ENCODE measurements around the gene WDR27.

Gene WDR27

DNA sequence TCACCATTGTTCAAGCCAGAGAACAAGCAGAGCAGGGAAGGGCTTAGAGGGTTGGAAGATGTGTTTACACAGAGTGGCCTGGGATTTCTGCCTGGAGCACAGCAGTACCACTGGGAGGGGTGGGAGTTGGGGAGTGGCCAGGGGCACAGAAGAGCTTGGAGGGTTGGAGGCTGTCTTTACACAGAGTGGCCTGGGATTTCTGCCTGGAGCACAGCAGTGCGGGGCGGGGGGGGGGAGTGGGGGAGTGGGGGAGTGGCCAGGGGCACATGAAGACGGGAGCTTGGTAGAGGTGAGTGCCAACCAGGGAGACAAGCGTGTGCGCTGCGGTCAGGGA lies 50.9 kb downstream of the WDR27 start:
- no peaks in the 10 kb centered on the region for H4K20me1 ChIP-seq (ENCODE audit: insufficient read depth, low read length)
- H2AFZ ChIP-seq (ENCODE audit: low read length) = no peak overlapping the region
- H3K9ac ChIP-seq (ENCODE audit: low read length) = no peak overlapping the region
- no peaks in the 10 kb centered on the region for H3K79me2 ChIP-seq (ENCODE audit: insufficient read depth, low read length)
- no peaks in the 10 kb centered on the region for H3K4me1 ChIP-seq (ENCODE audit: insufficient read depth, low read length, severe bottlenecking)
- no peak overlapping the region for H3K27ac ChIP-seq (ENCODE audit: low read depth, low read length, poor library complexity, severe bottlenecking)
- no peaks in the 10 kb centered on the region for H3F3A ChIP-seq (ENCODE audit: insufficient read depth, low read length)
- H3K4me3 ChIP-seq (ENCODE audit: low read depth, low read length, poor library complexity, severe bottlenecking) = no peak overlapping the region
- no peaks in the 10 kb centered on the region for H3K9me2 ChIP-seq (ENCODE audit: low read depth, low read length)
- H3K27me3 ChIP-seq (ENCODE audit: insufficient read depth, low read length) = no peaks in the 10 kb centered on the region
- no peak overlapping the region for H3K4me2 ChIP-seq (ENCODE audit: low read length)
- peaks cover 34% of the 10 kb centered on the region for H3K36me3 ChIP-seq (ENCODE audit: insufficient read depth, low read length)
- H3K9me3 ChIP-seq (ENCODE audit: low read length) = peaks cover 2% of the 10 kb centered on the region
- TF ChIP-seq, protein P1, sequence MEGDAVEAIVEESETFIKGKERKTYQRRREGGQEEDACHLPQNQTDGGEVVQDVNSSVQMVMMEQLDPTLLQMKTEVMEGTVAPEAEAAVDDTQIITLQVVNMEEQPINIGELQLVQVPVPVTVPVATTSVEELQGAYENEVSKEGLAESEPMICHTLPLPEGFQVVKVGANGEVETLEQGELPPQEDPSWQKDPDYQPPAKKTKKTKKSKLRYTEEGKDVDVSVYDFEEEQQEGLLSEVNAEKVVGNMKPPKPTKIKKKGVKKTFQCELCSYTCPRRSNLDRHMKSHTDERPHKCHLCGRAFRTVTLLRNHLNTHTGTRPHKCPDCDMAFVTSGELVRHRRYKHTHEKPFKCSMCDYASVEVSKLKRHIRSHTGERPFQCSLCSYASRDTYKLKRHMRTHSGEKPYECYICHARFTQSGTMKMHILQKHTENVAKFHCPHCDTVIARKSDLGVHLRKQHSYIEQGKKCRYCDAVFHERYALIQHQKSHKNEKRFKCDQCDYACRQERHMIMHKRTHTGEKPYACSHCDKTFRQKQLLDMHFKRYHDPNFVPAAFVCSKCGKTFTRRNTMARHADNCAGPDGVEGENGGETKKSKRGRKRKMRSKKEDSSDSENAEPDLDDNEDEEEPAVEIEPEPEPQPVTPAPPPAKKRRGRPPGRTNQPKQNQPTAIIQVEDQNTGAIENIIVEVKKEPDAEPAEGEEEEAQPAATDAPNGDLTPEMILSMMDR (IDR thresholded peaks at IDR 0.05; ENCODE audit: low read length) = no peak
- no peak for TF ChIP-seq EZH2 (IDR thresholded peaks at IDR 0.05; ENCODE audit: borderline replicate concordance, low read length)

DNA sequence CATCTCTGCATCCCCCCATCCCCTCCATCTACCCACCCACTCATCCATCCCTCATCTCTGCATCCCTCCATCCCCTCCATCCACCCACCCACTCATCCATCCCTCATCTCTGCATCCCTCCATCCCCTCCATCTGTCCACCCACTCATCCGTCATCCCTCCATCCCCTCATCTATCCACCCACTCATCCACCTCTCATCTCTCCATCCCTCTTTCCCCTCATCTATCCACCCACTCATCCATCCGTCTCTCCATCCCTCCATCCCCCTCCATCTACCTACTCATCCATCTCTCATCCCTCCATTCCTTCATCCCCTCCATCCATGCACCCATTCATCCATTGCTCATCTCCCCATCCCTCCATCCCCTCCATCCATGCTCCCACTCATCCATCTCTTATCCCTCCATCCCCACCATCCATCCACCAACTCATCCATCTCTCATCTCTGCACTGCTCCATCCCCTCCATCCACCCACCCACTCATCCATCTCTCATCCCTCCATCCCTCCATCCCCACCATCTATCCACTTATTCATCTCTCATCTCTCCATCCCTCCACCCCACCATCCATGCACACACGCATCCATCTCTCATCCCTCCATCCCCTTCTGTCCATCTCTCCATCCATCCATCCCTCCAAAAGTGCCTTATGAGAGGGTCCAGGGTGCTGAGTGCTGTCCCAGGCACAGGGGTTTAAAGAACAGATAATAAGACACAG lies 51.4 kb downstream of the WDR27 start:
- peaks cover 29% of the 10 kb centered on the region for H3K36me3 ChIP-seq (ENCODE audit: insufficient read depth, low read length)
- TF ChIP-seq EZH2 (IDR thresholded peaks at IDR 0.05; ENCODE audit: borderline replicate concordance, low read length) = no peak
- TF ChIP-seq, protein P1 (IDR thresholded peaks at IDR 0.05; ENCODE audit: low read length) = no peak
- no peaks in the 10 kb centered on the region for H4K20me1 ChIP-seq (ENCODE audit: insufficient read depth, low read length)
- peaks cover 2% of the 10 kb centered on the region; the same call in 1 of the 2 replicates for H3K9me3 ChIP-seq (ENCODE audit: low read length)
- H3K4me2 ChIP-seq (ENCODE audit: low read length) = no peak overlapping the region
- H3F3A ChIP-seq (ENCODE audit: insufficient read depth, low read length) = no peaks in the 10 kb centered on the region
- H3K79me2 ChIP-seq (ENCODE audit: insufficient read depth, low read length) = no peaks in the 10 kb centered on the region
- no peaks in the 10 kb centered on the region for H3K9me2 ChIP-seq (ENCODE audit: low read depth, low read length)
- H3K4me1 ChIP-seq (ENCODE audit: insufficient read depth, low read length, severe bottlenecking) = no peaks in the 10 kb centered on the region
- no peak overlapping the region for H3K27ac ChIP-seq (ENCODE audit: low read depth, low read length, poor library complexity, severe bottlenecking)
- no peak overlapping the region for H2AFZ ChIP-seq (ENCODE audit: low read length)
- H3K4me3 ChIP-seq (ENCODE audit: low read depth, low read length, poor library complexity, severe bottlenecking) = no peak overlapping the region
- no peak overlapping the region for H3K9ac ChIP-seq (ENCODE audit: low read length)
- H3K27me3 ChIP-seq (ENCODE audit: insufficient read depth, low read length) = no peaks in the 10 kb centered on the region

DNA sequence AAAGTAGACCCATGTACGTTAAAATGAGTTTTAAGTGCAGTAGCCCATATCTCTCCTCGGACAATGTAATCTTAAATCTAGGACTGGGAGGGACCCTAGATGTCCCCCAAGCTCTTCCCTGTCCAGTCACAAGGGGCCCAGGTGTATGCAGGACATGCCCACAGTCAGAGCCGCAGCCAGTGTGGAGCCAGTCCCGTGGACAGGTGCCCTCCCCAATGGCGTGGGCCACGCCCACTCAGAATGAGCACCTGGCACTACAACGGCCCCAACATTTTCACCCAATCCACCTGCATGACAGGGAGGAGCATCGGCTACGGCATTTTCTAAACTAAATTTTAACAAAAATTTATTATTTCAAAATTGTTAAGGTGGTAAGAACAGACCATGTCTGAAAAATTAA lies 53.2 kb downstream of the WDR27 start:
- Histone ChIP-seq H3K4me1 (ENCODE audit: insufficient read depth, low read length, severe bottlenecking) (no peaks in the 10 kb centered on the region), H3K9me3 (ENCODE audit: low read length) (no peaks in the 10 kb centered on the region), H3K27me3 (ENCODE audit: insufficient read depth, low read length) (no peaks in the 10 kb centered on the region), H3K4me2 (ENCODE audit: low read length) (no peak overlapping the region), H3K4me3 (ENCODE audit: low read depth, low read length, poor library complexity, severe bottlenecking) (no peak overlapping the region), H3K79me2 (ENCODE audit: insufficient read depth, low read length) (no peaks in the 10 kb centered on the region), H3K36me3 (ENCODE audit: insufficient read depth, low read length) (peaks cover 11% of the 10 kb centered on the region), H4K20me1 (ENCODE audit: insufficient read depth, low read length) (no peaks in the 10 kb centered on the region), H3K27ac (ENCODE audit: low read depth, low read length, poor library complexity, severe bottlenecking) (no peak overlapping the region), H2AFZ (ENCODE audit: low read length) (no peak overlapping the region), H3K9ac (ENCODE audit: low read length) (no peak overlapping the region), H3F3A (ENCODE audit: insufficient read depth, low read length) (no peaks in the 10 kb centered on the region), H3K9me2 (ENCODE audit: low read depth, low read length) (no peaks in the 10 kb centered on the region)
- no peak for TF ChIP-seq EZH2 (IDR thresholded peaks at IDR 0.05; ENCODE audit: borderline replicate concordance, low read length)
- TF ChIP-seq, protein P1 (IDR thresholded peaks at IDR 0.05; ENCODE audit: low read length) = no peak
